ENCODE results near the gene FUT9.

The FUT9 gene

GRCh38 chr6:96073555-96073954 lies 57.8 kb downstream of the FUT9 start:
- DNase-seq (ENCODE audit: low read depth in 3 of 3): no peak

- DNase-seq (ENCODE audit: low read depth in 3 of 3): no peak
These were observed 58.2 kb downstream of the FUT9 start for GRCh38 chr6:96074006-96074405.

- no peak for DNase-seq (ENCODE audit: low read depth in 3 of 3)
These were observed 60.1 kb downstream of the FUT9 start for GRCh38 chr6:96075826-96076225.

GRCh38 chr6:96086745-96087144 lies 71.0 kb downstream of the FUT9 start:
- DNase-seq (ENCODE audit: low read depth in 3 of 3): no peak

- no peak for DNase-seq (ENCODE audit: low read depth in 3 of 3)
These were observed 73.4 kb downstream of the FUT9 start for GRCh38 chr6:96089173-96089572.

GRCh38 chr6:96094077-96094476 lies 78.3 kb downstream of the FUT9 start:
- DNase-seq (ENCODE audit: low read depth in 3 of 3): no peak

GRCh38 chr6:96099069-96099468 lies 83.3 kb downstream of the FUT9 start:
- DNase-seq (ENCODE audit: low read depth in 3 of 3): no peak

GRCh38 chr6:96101564-96101963 lies 85.8 kb downstream of the FUT9 start:
- no peak for DNase-seq (ENCODE audit: low read depth in 3 of 3)

GRCh38 chr6:96104910-96105309 lies 89.1 kb downstream of the FUT9 start:
- no peak for DNase-seq (ENCODE audit: low read depth in 3 of 3)

- DNase-seq (ENCODE audit: low read depth in 3 of 3): no peak
These were observed 95.1 kb downstream of the FUT9 start for GRCh38 chr6:96110878-96111277.

GRCh38 chr6:96116674-96117073 lies 100.9 kb downstream of the FUT9 start:
- no peak for DNase-seq (ENCODE audit: low read depth in 3 of 3)

- no peak for DNase-seq (ENCODE audit: low read depth in 3 of 3)
These were observed 109.0 kb downstream of the FUT9 start for GRCh38 chr6:96124778-96125177.

GRCh38 chr6:96138406-96138805 lies 122.6 kb downstream of the FUT9 start:
- DNase-seq (ENCODE audit: low read depth in 3 of 3): no peak

GRCh38 chr6:96142142-96142541 lies 126.4 kb downstream of the FUT9 start:
- no peak for DNase-seq (ENCODE audit: low read depth in 3 of 3)

- no peak for DNase-seq (ENCODE audit: low read depth in 3 of 3)
These were observed 134.7 kb downstream of the FUT9 start for GRCh38 chr6:96150431-96150830.

- no peak for DNase-seq (ENCODE audit: low read depth in 3 of 3)
These were observed 135.9 kb downstream of the FUT9 start for GRCh38 chr6:96151707-96152106.

GRCh38 chr6:96152114-96152708 lies 136.4 kb downstream of the FUT9 start:
- no peak for DNase-seq (ENCODE audit: low read depth in 3 of 3)

GRCh38 chr6:96153775-96154174 lies 138.0 kb downstream of the FUT9 start:
- DNase-seq (ENCODE audit: low read depth in 3 of 3): no peak

- no peak for DNase-seq (ENCODE audit: low read depth in 3 of 3)
These were observed 140.7 kb downstream of the FUT9 start for GRCh38 chr6:96156425-96156824.

- no peak for DNase-seq (ENCODE audit: low read depth in 3 of 3)
These were observed 141.3 kb downstream of the FUT9 start for GRCh38 chr6:96157018-96157565.

GRCh38 chr6:96162711-96163120 lies 146.9 kb downstream of the FUT9 start:
- no peak for DNase-seq (ENCODE audit: low read depth in 3 of 3)

- DNase-seq (ENCODE audit: low read depth in 3 of 3): no peak
These were observed 149.0 kb downstream of the FUT9 start for GRCh38 chr6:96164802-96165201.

GRCh38 chr6:96171112-96171511 lies 155.3 kb downstream of the FUT9 start:
- no peak for DNase-seq (ENCODE audit: low read depth in 3 of 3)

- DNase-seq (ENCODE audit: low read depth in 3 of 3): no peak
These were observed 169.0 kb downstream of the FUT9 start for GRCh38 chr6:96184798-96185197.
